Liver (tissue), 9 donors: Measurements from ENCODE around the gene IFIT1B. TPM values are rescaled to one million over a fixed set of nuclear protein-coding genes. Genes with fewer than 3 reads are reported as not detected.

Experiments
- DNase-seq: peaks from one replicate; pipeline ENCODE4 v3.0.0-alpha.2; 2017; ENCODE audit warnings: low spot score
- H3K27ac ChIP-seq, 2 donors: one replicate each; pipeline ENCODE4 v1.7.0; 2013; ENCODE audit warnings: inconsistent platforms in 2 of 2, low read length in 2 of 2, control low read depth in 1 of 2, low read depth in 1 of 2, mild to moderate bottlenecking in 1 of 2
- H3K27me3 ChIP-seq, 4 donors: one replicate each; pipeline versions ENCODE4 v1.6.1 to v1.7.0; 2013; ENCODE audit warnings: low read length in 3 of 4, inconsistent platforms in 1 of 4, mild to moderate bottlenecking in 1 of 4, moderate library complexity in 1 of 4; ENCODE audit not compliant: control insufficient read depth in 4 of 4, insufficient read depth in 4 of 4
- H3K36me3 ChIP-seq, 4 donors: one replicate each; pipeline versions ENCODE4 v1.6.1 to v1.7.0; 2013; ENCODE audit warnings: low read length in 3 of 4, mild to moderate bottlenecking in 3 of 4, low read depth in 1 of 4, moderate library complexity in 1 of 4; ENCODE audit not compliant: control insufficient read depth in 4 of 4, insufficient read depth in 3 of 4
- H3K4me1 ChIP-seq, 4 donors: one replicate each; pipeline versions ENCODE4 v1.6.1 to v1.7.0; 2013; ENCODE audit warnings: low read length in 3 of 4, mild to moderate bottlenecking in 3 of 4, moderate library complexity in 1 of 4; ENCODE audit not compliant: control insufficient read depth in 4 of 4, insufficient read depth in 4 of 4
- H3K4me3 ChIP-seq, 3 donors: one replicate each; pipeline versions ENCODE4 v1.6.1 to v1.7.0; 2013; ENCODE audit warnings: low read length in 3 of 3, control low read depth in 1 of 3, low read depth in 1 of 3, mild to moderate bottlenecking in 1 of 3
- H3K9ac ChIP-seq, 2 donors: one replicate each; pipeline ENCODE4 v1.7.0; 2013; ENCODE audit warnings: low read length in 2 of 2, mild to moderate bottlenecking in 2 of 2, moderate library complexity in 2 of 2, control low read depth in 1 of 2, low read depth in 1 of 2
- H3K9me3 ChIP-seq, 4 donors: one replicate each; pipeline versions ENCODE4 v1.6.1 to v1.7.0; 2013; ENCODE audit warnings: low read length in 3 of 4; ENCODE audit not compliant: control insufficient read depth in 4 of 4
- ATF3 ChIP-seq: IDR thresholded peaks from 2 replicates; pipeline ENCODE4 v1.6.1; 2016; ENCODE audit warnings: antibody characterized with exemption
- EGR1 ChIP-seq, 2 donors: IDR thresholded peaks; 2 replicates each; pipeline ENCODE4 v1.6.1; 2016 to 2018; ENCODE audit warnings: antibody characterized with exemption in 2 of 2, low read depth in 2 of 2
- FOXA2 ChIP-seq: IDR thresholded peaks from 2 replicates; pipeline ENCODE4 v1.6.1; 2016; ENCODE audit warnings: antibody characterized with exemption
- GABPA ChIP-seq, 2 donors: IDR thresholded peaks in 1 of 2; conservative IDR thresholded peaks in 1 of 2; 2 replicates each; pipeline ENCODE4 v1.6.1; 2016; ENCODE audit warnings: antibody characterized with exemption in 2 of 2, mild to moderate bottlenecking in 1 of 2, moderate library complexity in 1 of 2
- HNF4A ChIP-seq, 2 donors: conservative IDR thresholded peaks; 2 replicates each; pipeline ENCODE4 v1.6.1; 2016; ENCODE audit warnings: antibody characterized with exemption in 2 of 2, mild to moderate bottlenecking in 2 of 2
- HNF4G ChIP-seq: IDR thresholded peaks from 2 replicates; pipeline ENCODE4 v1.6.1; 2016; ENCODE audit warnings: antibody characterized with exemption
- JUND ChIP-seq, 2 donors: IDR thresholded peaks; 2 replicates each; pipeline ENCODE4 v1.6.1; 2016; ENCODE audit warnings: antibody characterized with exemption in 2 of 2
- MAX ChIP-seq: IDR thresholded peaks from 2 replicates; pipeline ENCODE4 v1.6.1; 2016; ENCODE audit warnings: antibody characterized with exemption
- NR2F2 ChIP-seq: IDR thresholded peaks from 2 replicates; pipeline ENCODE4 v1.6.1; 2016; ENCODE audit warnings: antibody characterized with exemption
- RAD21 ChIP-seq, 2 donors: IDR thresholded peaks; 2 replicates each; pipeline ENCODE4 v1.6.1; 2016; ENCODE audit warnings: antibody characterized with exemption in 2 of 2, mild to moderate bottlenecking in 2 of 2
- RXRA ChIP-seq, 2 donors: IDR thresholded peaks; 2 replicates each; pipeline ENCODE4 v1.6.1; 2017 to 2018; ENCODE audit warnings: antibody characterized with exemption in 2 of 2, mild to moderate bottlenecking in 1 of 2
- SP1 ChIP-seq: IDR thresholded peaks from 2 replicates; pipeline ENCODE4 v1.6.1; 2018; ENCODE audit warnings: antibody characterized with exemption, mild to moderate bottlenecking
- TAF1 ChIP-seq: conservative IDR thresholded peaks from 2 replicates; pipeline ENCODE4 v1.6.1; 2016; ENCODE audit warnings: antibody characterized with exemption, mild to moderate bottlenecking
- YY1 ChIP-seq: IDR thresholded peaks from 2 replicates; pipeline ENCODE4 v1.6.1; 2016; ENCODE audit warnings: antibody characterized with exemption, mild to moderate bottlenecking
- WGBS: extraction: QIAGEN DNeasy Blood & Tissue Kit; methylation state at CpG from one replicate; pipeline ENCODE4 v1.1.7; 2013; 5-methylcytosine and 5-hydroxymethylcytosine counted together
- polyA plus RNA-seq, 2 donors: library from polyadenylated mRNA; stranded (reverse) in 1 of 2; unstranded in 1 of 2; fragments of 200-250 nt in 1 of 2; fragments of >200 nt in 1 of 2; fragmentation: Nextera tagmentation in 1 of 2; extraction: Ambion mirVana in 1 of 2; gene quantifications; one replicate each; pipeline versions ENCODE4 v1.2.1 to v1.2.3, GENCODE V29; 2013 to 2015
- total RNA-seq, 2 donors: library from RNA; depleted of rRNA; stranded (reverse); fragments of >200 nt; gene quantifications; one replicate each; pipeline ENCODE4 v1.2.3, GENCODE V29; 2014
- TF ChIP-seq, protein P1 (sequence below): fragments of 150-350 bp; IDR thresholded peaks from 2 replicates; pipeline ENCODE4 v1.5.1; 2017; ENCODE audit warnings: improper control_type of control experiment, low read depth, low read length; ENCODE audit not compliant: missing input control
- TF ChIP-seq, protein P2 (sequence below): IDR thresholded peaks from 2 replicates; pipeline ENCODE4 v1.6.1; 2016; ENCODE audit warnings: antibody characterized with exemption
- TF ChIP-seq, protein P3 (sequence below): IDR thresholded peaks from 2 replicates; pipeline ENCODE4 v1.6.1; 2016; ENCODE audit warnings: antibody characterized with exemption, mild to moderate bottlenecking
- donor health status: healthy.
- donor health status: healthy.
- donor health status: healthy.
- donor health status: healthy.
- donor health status: healthy.

IFIT1B gene
- total and polyA plus RNA-seq, 4 donors: 0.15 to 13.3 TPM; not detected in 2

GRCh38 chr10:89382757-89383156 lies 4.9 kb downstream of the IFIT1B start:
- Histone ChIP-seq H3K36me3 (no peaks in the 10 kb centered on the region), H3K27me3 (no peaks in the 10 kb centered on the region), H3K9me3 (no peaks in the 10 kb centered on the region), H3K27ac (no peak overlapping the region), H3K4me3 (no peak overlapping the region), H3K9ac (no peak overlapping the region), H3K4me1 (no peaks in the 10 kb centered on the region)
- TF ChIP-seq ATF3 (no peak), TAF1 (no peak), RXRA (IDR thresholded peaks at IDR 0.05) (no peak), JUND (IDR thresholded peaks at IDR 0.05) (no peak), NR2F2 (no peak), YY1 (no peak), EGR1 (IDR thresholded peaks at IDR 0.05; ENCODE audit: low read depth in 2 of 2) (no peak), HNF4A (conservative IDR thresholded peaks at IDR 0.05) (no peak), FOXA2 (no peak), RAD21 (IDR thresholded peaks at IDR 0.05) (no peak), GABPA (IDR thresholded peaks at IDR 0.05 in 1 of 2, conservative IDR thresholded peaks at IDR 0.05 in 1 of 2) (no peak), MAX (no peak), HNF4G (no peak)
- TF ChIP-seq, protein P1, sequence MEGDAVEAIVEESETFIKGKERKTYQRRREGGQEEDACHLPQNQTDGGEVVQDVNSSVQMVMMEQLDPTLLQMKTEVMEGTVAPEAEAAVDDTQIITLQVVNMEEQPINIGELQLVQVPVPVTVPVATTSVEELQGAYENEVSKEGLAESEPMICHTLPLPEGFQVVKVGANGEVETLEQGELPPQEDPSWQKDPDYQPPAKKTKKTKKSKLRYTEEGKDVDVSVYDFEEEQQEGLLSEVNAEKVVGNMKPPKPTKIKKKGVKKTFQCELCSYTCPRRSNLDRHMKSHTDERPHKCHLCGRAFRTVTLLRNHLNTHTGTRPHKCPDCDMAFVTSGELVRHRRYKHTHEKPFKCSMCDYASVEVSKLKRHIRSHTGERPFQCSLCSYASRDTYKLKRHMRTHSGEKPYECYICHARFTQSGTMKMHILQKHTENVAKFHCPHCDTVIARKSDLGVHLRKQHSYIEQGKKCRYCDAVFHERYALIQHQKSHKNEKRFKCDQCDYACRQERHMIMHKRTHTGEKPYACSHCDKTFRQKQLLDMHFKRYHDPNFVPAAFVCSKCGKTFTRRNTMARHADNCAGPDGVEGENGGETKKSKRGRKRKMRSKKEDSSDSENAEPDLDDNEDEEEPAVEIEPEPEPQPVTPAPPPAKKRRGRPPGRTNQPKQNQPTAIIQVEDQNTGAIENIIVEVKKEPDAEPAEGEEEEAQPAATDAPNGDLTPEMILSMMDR: no peak
- TF ChIP-seq, protein P2, sequence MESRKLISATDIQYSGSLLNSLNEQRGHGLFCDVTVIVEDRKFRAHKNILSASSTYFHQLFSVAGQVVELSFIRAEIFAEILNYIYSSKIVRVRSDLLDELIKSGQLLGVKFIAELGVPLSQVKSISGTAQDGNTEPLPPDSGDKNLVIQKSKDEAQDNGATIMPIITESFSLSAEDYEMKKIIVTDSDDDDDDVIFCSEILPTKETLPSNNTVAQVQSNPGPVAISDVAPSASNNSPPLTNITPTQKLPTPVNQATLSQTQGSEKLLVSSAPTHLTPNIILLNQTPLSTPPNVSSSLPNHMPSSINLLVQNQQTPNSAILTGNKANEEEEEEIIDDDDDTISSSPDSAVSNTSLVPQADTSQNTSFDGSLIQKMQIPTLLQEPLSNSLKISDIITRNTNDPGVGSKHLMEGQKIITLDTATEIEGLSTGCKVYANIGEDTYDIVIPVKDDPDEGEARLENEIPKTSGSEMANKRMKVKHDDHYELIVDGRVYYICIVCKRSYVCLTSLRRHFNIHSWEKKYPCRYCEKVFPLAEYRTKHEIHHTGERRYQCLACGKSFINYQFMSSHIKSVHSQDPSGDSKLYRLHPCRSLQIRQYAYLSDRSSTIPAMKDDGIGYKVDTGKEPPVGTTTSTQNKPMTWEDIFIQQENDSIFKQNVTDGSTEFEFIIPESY: no peak
- WGBS: 93% methylated on average over 1 of the region's 1 CpG
- DNase-seq: no peak

- Histone ChIP-seq H3K27ac (no peak overlapping the region), H3K9ac (no peak overlapping the region), H3K4me1 (no peaks in the 10 kb centered on the region), H3K36me3 (no peaks in the 10 kb centered on the region), H3K4me3 (no peak overlapping the region), H3K9me3 (no peaks in the 10 kb centered on the region), H3K27me3 (no peaks in the 10 kb centered on the region)
- DNase-seq: no peak
- WGBS: 78% methylated on average over 4 of the region's 4 CpGs
- no peak for TF ChIP-seq EGR1 (IDR thresholded peaks at IDR 0.05; ENCODE audit: low read depth in 2 of 2)
- TF ChIP-seq MAX: no peak
- no peak for TF ChIP-seq RAD21 (IDR thresholded peaks at IDR 0.05)
- TF ChIP-seq RXRA (IDR thresholded peaks at IDR 0.05): no peak
- TF ChIP-seq HNF4A (conservative IDR thresholded peaks at IDR 0.05): no peak
- no peak for TF ChIP-seq HNF4G
- TF ChIP-seq, protein P3, sequence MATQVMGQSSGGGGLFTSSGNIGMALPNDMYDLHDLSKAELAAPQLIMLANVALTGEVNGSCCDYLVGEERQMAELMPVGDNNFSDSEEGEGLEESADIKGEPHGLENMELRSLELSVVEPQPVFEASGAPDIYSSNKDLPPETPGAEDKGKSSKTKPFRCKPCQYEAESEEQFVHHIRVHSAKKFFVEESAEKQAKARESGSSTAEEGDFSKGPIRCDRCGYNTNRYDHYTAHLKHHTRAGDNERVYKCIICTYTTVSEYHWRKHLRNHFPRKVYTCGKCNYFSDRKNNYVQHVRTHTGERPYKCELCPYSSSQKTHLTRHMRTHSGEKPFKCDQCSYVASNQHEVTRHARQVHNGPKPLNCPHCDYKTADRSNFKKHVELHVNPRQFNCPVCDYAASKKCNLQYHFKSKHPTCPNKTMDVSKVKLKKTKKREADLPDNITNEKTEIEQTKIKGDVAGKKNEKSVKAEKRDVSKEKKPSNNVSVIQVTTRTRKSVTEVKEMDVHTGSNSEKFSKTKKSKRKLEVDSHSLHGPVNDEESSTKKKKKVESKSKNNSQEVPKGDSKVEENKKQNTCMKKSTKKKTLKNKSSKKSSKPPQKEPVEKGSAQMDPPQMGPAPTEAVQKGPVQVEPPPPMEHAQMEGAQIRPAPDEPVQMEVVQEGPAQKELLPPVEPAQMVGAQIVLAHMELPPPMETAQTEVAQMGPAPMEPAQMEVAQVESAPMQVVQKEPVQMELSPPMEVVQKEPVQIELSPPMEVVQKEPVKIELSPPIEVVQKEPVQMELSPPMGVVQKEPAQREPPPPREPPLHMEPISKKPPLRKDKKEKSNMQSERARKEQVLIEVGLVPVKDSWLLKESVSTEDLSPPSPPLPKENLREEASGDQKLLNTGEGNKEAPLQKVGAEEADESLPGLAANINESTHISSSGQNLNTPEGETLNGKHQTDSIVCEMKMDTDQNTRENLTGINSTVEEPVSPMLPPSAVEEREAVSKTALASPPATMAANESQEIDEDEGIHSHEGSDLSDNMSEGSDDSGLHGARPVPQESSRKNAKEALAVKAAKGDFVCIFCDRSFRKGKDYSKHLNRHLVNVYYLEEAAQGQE: no peak
- no peak for TF ChIP-seq SP1
- TF ChIP-seq, protein P1: no peak
- no peak for TF ChIP-seq FOXA2
- TF ChIP-seq GABPA (IDR thresholded peaks at IDR 0.05 in 1 of 2, conservative IDR thresholded peaks at IDR 0.05 in 1 of 2): no peak
- no peak for TF ChIP-seq JUND (IDR thresholded peaks at IDR 0.05)
- TF ChIP-seq, protein P2: no peak
These were observed 6.9 kb downstream of the IFIT1B start for GRCh38 chr10:89384474-89385340.
